Measurements from ENCODE around the gene SLC44A5.

SLC44A5 gene

DNA sequence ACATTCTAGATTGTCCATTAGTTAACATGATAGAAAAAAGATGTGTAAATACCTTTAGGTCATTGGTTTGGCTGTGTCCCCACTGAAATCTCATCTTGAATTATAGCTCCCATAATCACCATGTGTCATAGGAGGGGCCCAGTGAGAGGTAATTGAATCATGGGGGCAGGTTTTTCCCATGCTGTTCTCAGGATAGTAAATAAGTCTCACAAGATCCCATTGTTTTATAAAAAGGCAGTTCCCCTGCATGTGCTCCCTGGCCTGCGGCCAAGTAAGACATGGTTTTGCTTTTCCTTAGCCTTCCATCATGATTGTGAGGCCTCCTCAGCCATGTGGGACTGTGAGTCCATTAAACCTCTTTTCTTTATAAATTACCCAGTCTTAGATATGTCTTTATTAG, 32.5 kb upstream of the SLC44A5 start:
- H3F3A ChIP-seq (ENCODE audit: insufficient read depth, low read length): no peaks in the 10 kb centered on the region
- no peaks in the 10 kb centered on the region for H3K9me3 ChIP-seq (ENCODE audit: low read length)
- no peak for TF ChIP-seq EZH2 (IDR thresholded peaks at IDR 0.05; ENCODE audit: borderline replicate concordance, low read length)
- TF ChIP-seq, protein P1, sequence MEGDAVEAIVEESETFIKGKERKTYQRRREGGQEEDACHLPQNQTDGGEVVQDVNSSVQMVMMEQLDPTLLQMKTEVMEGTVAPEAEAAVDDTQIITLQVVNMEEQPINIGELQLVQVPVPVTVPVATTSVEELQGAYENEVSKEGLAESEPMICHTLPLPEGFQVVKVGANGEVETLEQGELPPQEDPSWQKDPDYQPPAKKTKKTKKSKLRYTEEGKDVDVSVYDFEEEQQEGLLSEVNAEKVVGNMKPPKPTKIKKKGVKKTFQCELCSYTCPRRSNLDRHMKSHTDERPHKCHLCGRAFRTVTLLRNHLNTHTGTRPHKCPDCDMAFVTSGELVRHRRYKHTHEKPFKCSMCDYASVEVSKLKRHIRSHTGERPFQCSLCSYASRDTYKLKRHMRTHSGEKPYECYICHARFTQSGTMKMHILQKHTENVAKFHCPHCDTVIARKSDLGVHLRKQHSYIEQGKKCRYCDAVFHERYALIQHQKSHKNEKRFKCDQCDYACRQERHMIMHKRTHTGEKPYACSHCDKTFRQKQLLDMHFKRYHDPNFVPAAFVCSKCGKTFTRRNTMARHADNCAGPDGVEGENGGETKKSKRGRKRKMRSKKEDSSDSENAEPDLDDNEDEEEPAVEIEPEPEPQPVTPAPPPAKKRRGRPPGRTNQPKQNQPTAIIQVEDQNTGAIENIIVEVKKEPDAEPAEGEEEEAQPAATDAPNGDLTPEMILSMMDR (IDR thresholded peaks at IDR 0.05; ENCODE audit: low read length): no peak
- H3K4me2 ChIP-seq (ENCODE audit: low read length): no peak overlapping the region
- no peak overlapping the region for H3K27ac ChIP-seq (ENCODE audit: low read depth, low read length, poor library complexity, severe bottlenecking)
- no peak overlapping the region for H2AFZ ChIP-seq (ENCODE audit: low read length)
- H3K4me1 ChIP-seq (ENCODE audit: insufficient read depth, low read length, severe bottlenecking): no peaks in the 10 kb centered on the region
- H3K79me2 ChIP-seq (ENCODE audit: insufficient read depth, low read length): no peaks in the 10 kb centered on the region
- H3K27me3 ChIP-seq (ENCODE audit: insufficient read depth, low read length): no peaks in the 10 kb centered on the region
- H3K9ac ChIP-seq (ENCODE audit: low read length): no peak overlapping the region
- no peaks in the 10 kb centered on the region for H3K9me2 ChIP-seq (ENCODE audit: low read depth, low read length)
- no peaks in the 10 kb centered on the region for H3K36me3 ChIP-seq (ENCODE audit: insufficient read depth, low read length)
- no peak overlapping the region for H3K4me3 ChIP-seq (ENCODE audit: low read depth, low read length, poor library complexity, severe bottlenecking)
- H4K20me1 ChIP-seq (ENCODE audit: insufficient read depth, low read length): no peaks in the 10 kb centered on the region

DNA sequence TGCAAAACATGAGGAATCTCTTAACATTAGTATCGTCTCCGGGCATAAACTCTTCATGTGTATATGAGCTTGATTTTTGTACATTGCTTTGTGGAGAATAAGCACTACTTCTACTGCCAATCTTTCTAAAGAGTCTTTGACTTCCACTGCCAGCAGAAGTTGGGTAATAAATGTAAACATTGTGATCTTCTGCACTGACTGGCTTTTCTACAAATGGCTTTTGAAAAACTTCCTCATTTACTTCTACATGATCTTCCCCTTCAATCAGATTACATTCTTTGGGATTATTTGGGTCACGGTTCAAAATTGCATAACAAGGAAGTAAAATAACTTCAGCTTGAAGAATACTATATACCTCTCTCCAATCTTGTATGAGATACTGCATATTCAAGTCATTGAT, 30.4 kb upstream of the SLC44A5 start:
- no peaks in the 10 kb centered on the region for H3F3A ChIP-seq (ENCODE audit: insufficient read depth, low read length)
- H2AFZ ChIP-seq (ENCODE audit: low read length): no peak overlapping the region
- no peak overlapping the region for H3K4me2 ChIP-seq (ENCODE audit: low read length)
- H4K20me1 ChIP-seq (ENCODE audit: insufficient read depth, low read length): no peaks in the 10 kb centered on the region
- H3K27me3 ChIP-seq (ENCODE audit: insufficient read depth, low read length): no peaks in the 10 kb centered on the region
- TF ChIP-seq, protein P1 (IDR thresholded peaks at IDR 0.05; ENCODE audit: low read length): no peak
- TF ChIP-seq EZH2 (IDR thresholded peaks at IDR 0.05; ENCODE audit: borderline replicate concordance, low read length): no peak
- H3K4me1 ChIP-seq (ENCODE audit: insufficient read depth, low read length, severe bottlenecking): no peaks in the 10 kb centered on the region
- H3K79me2 ChIP-seq (ENCODE audit: insufficient read depth, low read length): no peaks in the 10 kb centered on the region
- no peaks in the 10 kb centered on the region for H3K9me2 ChIP-seq (ENCODE audit: low read depth, low read length)
- no peak overlapping the region for H3K4me3 ChIP-seq (ENCODE audit: low read depth, low read length, poor library complexity, severe bottlenecking)
- H3K9ac ChIP-seq (ENCODE audit: low read length): no peak overlapping the region
- no peaks in the 10 kb centered on the region for H3K9me3 ChIP-seq (ENCODE audit: low read length)
- no peak overlapping the region for H3K27ac ChIP-seq (ENCODE audit: low read depth, low read length, poor library complexity, severe bottlenecking)
- H3K36me3 ChIP-seq (ENCODE audit: insufficient read depth, low read length): no peaks in the 10 kb centered on the region

DNA sequence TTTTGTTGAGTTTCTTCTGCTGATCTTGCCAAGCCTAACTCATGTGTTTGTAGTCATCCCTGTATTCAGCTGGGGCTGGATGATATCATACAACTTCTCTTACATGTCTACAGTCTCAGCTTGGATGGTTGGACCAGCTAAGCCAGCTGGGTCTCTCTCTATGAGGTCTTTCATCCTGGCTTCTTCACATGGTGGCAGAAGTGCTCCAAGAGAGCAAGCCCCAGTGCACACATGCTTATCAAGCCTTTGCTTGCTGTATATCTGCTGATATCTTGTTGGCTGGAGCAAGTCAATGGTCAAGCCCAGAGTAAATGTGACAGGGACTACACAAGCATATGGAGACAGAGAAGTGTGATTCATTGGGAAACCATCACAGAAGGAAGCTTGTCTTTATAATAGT, 29.2 kb upstream of the SLC44A5 start:
- Histone ChIP-seq H3K27ac (ENCODE audit: low read depth, low read length, poor library complexity, severe bottlenecking) (no peak overlapping the region), H3K9me2 (ENCODE audit: low read depth, low read length) (no peaks in the 10 kb centered on the region), H3K9me3 (ENCODE audit: low read length) (no peaks in the 10 kb centered on the region), H3K4me3 (ENCODE audit: low read depth, low read length, poor library complexity, severe bottlenecking) (no peak overlapping the region), H3K4me2 (ENCODE audit: low read length) (no peak overlapping the region), H3K9ac (ENCODE audit: low read length) (no peak overlapping the region), H3K27me3 (ENCODE audit: insufficient read depth, low read length) (no peaks in the 10 kb centered on the region), H3F3A (ENCODE audit: insufficient read depth, low read length) (no peaks in the 10 kb centered on the region), H3K79me2 (ENCODE audit: insufficient read depth, low read length) (no peaks in the 10 kb centered on the region), H4K20me1 (ENCODE audit: insufficient read depth, low read length) (no peaks in the 10 kb centered on the region), H2AFZ (ENCODE audit: low read length) (no peak overlapping the region), H3K4me1 (ENCODE audit: insufficient read depth, low read length, severe bottlenecking) (no peaks in the 10 kb centered on the region), H3K36me3 (ENCODE audit: insufficient read depth, low read length) (no peaks in the 10 kb centered on the region)
- no peak for TF ChIP-seq EZH2 (IDR thresholded peaks at IDR 0.05; ENCODE audit: borderline replicate concordance, low read length)
- TF ChIP-seq, protein P1 (IDR thresholded peaks at IDR 0.05; ENCODE audit: low read length): no peak

All from OCI-LY1 (cell line).